C4-2B (cell line): ENCODE data around the gene INPP5D.

Experiments used
- ZFX ChIP-seq: fragments of 450-650 bp; IDR thresholded peaks from 2 replicates; pipeline ENCODE4 v1.6.1; 2017
- TF ChIP-seq, protein P1 (sequence below): fragments of 450-650 bp; conservative IDR thresholded peaks from 2 replicates; pipeline ENCODE4 v1.5.1; 2017; ENCODE audit warnings: mild to moderate bottlenecking

GRCh38 chr2:233036162-233036838 is 23.8 kb upstream of the INPP5D start:
- TF ChIP-seq, protein P1, sequence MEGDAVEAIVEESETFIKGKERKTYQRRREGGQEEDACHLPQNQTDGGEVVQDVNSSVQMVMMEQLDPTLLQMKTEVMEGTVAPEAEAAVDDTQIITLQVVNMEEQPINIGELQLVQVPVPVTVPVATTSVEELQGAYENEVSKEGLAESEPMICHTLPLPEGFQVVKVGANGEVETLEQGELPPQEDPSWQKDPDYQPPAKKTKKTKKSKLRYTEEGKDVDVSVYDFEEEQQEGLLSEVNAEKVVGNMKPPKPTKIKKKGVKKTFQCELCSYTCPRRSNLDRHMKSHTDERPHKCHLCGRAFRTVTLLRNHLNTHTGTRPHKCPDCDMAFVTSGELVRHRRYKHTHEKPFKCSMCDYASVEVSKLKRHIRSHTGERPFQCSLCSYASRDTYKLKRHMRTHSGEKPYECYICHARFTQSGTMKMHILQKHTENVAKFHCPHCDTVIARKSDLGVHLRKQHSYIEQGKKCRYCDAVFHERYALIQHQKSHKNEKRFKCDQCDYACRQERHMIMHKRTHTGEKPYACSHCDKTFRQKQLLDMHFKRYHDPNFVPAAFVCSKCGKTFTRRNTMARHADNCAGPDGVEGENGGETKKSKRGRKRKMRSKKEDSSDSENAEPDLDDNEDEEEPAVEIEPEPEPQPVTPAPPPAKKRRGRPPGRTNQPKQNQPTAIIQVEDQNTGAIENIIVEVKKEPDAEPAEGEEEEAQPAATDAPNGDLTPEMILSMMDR = no peak
- no peak for TF ChIP-seq ZFX
